Uterus (tissue), 4 donors: Measurements from ENCODE around the gene FOXK1. TPM values are rescaled to one million over a fixed set of nuclear protein-coding genes. Genes with fewer than 3 reads are reported as not detected.

Experiments used
- DNase-seq, 2 donors: peaks; one replicate each; pipeline ENCODE4 v3.0.0-alpha.2; 2019 to 2020
- H3K27ac ChIP-seq, 2 donors: fragments of 200-600 bp; sonication (generic); 1 replicate in 1 of 2; 2 replicates in 1 of 2; pipeline ENCODE4 v1.5.1; 2016 to 2018
- H3K27me3 ChIP-seq, 2 donors: fragments of 200-600 bp; sonication (generic); one replicate each; pipeline ENCODE4 v1.5.1; 2018 to 2019; ENCODE audit warnings: control low read depth in 1 of 2
- H3K36me3 ChIP-seq, 2 donors: fragments of 200-600 bp; sonication (generic); one replicate each; pipeline ENCODE4 v1.5.1; 2019; ENCODE audit warnings: control low read depth in 1 of 2
- H3K4me1 ChIP-seq, 2 donors: fragments of 200-600 bp; sonication (generic); one replicate each; pipeline ENCODE4 v1.5.1; 2018 to 2019; ENCODE audit warnings: control low read depth in 1 of 2
- H3K4me3 ChIP-seq, 2 donors: fragments of 200-600 bp; sonication (generic); 1 replicate in 1 of 2; 2 replicates in 1 of 2; pipeline ENCODE4 v1.5.1; 2018 to 2019; ENCODE audit warnings: mild to moderate bottlenecking in 1 of 2
- H3K9me3 ChIP-seq, 2 donors: fragments of 200-600 bp; sonication (generic); one replicate each; pipeline ENCODE4 v1.5.1; 2019; ENCODE audit warnings: control low read depth in 1 of 2
- POLR2A ChIP-seq, 2 donors: fragments of 450-650 bp; IDR thresholded peaks; one replicate each; pipeline ENCODE4 v1.6.1; 2016; ENCODE audit warnings: antibody characterized with exemption in 2 of 2, mild to moderate bottlenecking in 1 of 2, moderate library complexity in 1 of 2
- intact Hi-C: fragments of 100-400 bp; cut with DNase I; formaldehyde crosslinking; loops from one replicate; pipeline ENCODE4 v1.15.1; 2023; ENCODE audit warnings: low total_unique reads
- total RNA-seq, 4 donors: library from RNA; depleted of rRNA in 3 of 4; stranded (reverse); fragments of >200 nt in 3 of 4; gene quantifications; one replicate each; pipeline versions ENCODE4 v1.1.0 to v1.2.4, GENCODE V29; 2014 to 2023
- TF ChIP-seq, protein P1 (sequence below), 4 experiments: fragments of 200-600 bp in 2 of 4; fragments of 450-650 bp in 2 of 4; sonication (generic) in 2 of 4; IDR thresholded peaks; one replicate each; pipeline ENCODE4 v1.5.1; 2016 to 2019; ENCODE audit warnings: antibody characterized with exemption in 4 of 4, mild to moderate bottlenecking in 2 of 4, moderate library complexity in 1 of 4
- donor health status: DM: yes; HTN: yes; CAD: no.

FOXK1 gene
- total RNA-seq, 4 donors from 2014 or later, result 9.0 to 64.1 (median 21.5) TPM

DNA sequence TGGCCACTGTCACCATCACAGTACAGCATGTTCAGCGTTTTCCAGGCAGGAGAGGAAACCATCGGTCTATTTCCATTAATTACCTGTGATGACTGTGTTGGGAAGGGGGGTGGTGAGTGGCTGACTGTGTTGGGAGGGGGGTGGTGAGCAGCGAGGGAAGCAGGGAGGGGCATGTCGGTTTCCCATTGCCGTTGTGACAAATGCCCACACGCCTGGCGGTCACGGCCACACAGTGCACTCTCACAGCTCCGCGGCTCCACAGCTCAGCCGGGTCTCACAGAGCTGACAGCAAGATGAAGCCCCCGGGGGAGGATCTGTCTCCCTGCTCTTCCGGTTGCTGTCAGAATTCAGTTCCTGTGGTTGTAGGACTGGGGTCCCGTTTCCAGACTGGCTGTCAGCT, 132.3 kb downstream of the FOXK1 start:
- Histone ChIP-seq H3K27ac (no peak overlapping the region), H3K27me3 (no peaks in the 10 kb centered on the region), H3K9me3 (no peaks in the 10 kb centered on the region), H3K4me1 (no peaks in the 10 kb centered on the region), H3K4me3 (no peak overlapping the region), H3K36me3 (no peaks in the 10 kb centered on the region)
- no peak for DNase-seq
- no peak for TF ChIP-seq POLR2A (IDR thresholded peaks at IDR 0.05)
- TF ChIP-seq, protein P1, sequence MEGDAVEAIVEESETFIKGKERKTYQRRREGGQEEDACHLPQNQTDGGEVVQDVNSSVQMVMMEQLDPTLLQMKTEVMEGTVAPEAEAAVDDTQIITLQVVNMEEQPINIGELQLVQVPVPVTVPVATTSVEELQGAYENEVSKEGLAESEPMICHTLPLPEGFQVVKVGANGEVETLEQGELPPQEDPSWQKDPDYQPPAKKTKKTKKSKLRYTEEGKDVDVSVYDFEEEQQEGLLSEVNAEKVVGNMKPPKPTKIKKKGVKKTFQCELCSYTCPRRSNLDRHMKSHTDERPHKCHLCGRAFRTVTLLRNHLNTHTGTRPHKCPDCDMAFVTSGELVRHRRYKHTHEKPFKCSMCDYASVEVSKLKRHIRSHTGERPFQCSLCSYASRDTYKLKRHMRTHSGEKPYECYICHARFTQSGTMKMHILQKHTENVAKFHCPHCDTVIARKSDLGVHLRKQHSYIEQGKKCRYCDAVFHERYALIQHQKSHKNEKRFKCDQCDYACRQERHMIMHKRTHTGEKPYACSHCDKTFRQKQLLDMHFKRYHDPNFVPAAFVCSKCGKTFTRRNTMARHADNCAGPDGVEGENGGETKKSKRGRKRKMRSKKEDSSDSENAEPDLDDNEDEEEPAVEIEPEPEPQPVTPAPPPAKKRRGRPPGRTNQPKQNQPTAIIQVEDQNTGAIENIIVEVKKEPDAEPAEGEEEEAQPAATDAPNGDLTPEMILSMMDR (IDR thresholded peaks at IDR 0.05), result no peak
- intact Hi-C loops, result no loop called here

DNA sequence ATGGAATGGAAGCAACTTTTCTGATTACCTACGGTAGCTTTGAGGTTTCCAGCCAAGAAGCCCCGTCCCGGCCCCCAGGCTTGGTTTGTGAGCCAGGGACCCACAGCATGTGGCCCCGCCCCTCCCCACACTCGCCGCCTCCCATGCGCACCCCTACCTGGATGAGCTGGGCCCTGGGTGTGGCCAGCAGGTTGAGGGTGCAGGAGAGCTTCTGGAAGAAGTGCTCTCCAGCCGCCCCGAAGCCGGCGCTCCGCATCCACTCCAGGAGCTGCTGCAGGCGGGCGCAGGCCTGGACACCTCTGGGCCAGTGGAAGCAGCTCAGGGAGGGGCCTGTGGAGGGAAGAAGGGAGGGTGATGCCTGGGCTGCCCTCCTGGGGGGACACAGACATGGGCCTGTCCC, 133.0 kb downstream of the FOXK1 start:
- H3K27ac ChIP-seq, result no peak overlapping the region
- TF ChIP-seq POLR2A (IDR thresholded peaks at IDR 0.05), result no peak
- no peaks in the 10 kb centered on the region for H3K27me3 ChIP-seq
- no peak for DNase-seq
- intact Hi-C loops, result no loop called here
- H3K4me3 ChIP-seq, result no peak overlapping the region
- no peaks in the 10 kb centered on the region for H3K9me3 ChIP-seq
- no peaks in the 10 kb centered on the region for H3K36me3 ChIP-seq
- H3K4me1 ChIP-seq, result no peaks in the 10 kb centered on the region

- no peak for TF ChIP-seq POLR2A (IDR thresholded peaks at IDR 0.05)
- TF ChIP-seq, protein P1 (IDR thresholded peaks at IDR 0.05), result no peak
- H3K27ac ChIP-seq, result no peak overlapping the region
- H3K9me3 ChIP-seq, result no peaks in the 10 kb centered on the region
- no peaks in the 10 kb centered on the region for H3K36me3 ChIP-seq
- H3K4me1 ChIP-seq, result no peaks in the 10 kb centered on the region
- intact Hi-C loops, result no loop called here
- no peak overlapping the region for H3K4me3 ChIP-seq
- H3K27me3 ChIP-seq, result no peaks in the 10 kb centered on the region
- DNase-seq, result no peak
Observed at GRCh38 chr7:4815609-4816418, 133.7 kb downstream of the FOXK1 start.

- DNase-seq, result no peak
- H3K4me3 ChIP-seq, result no peak overlapping the region
- no peak for TF ChIP-seq POLR2A (IDR thresholded peaks at IDR 0.05)
- TF ChIP-seq, protein P1 (IDR thresholded peaks at IDR 0.05), result no peak
- no peaks in the 10 kb centered on the region for H3K27me3 ChIP-seq
- H3K27ac ChIP-seq, result no peak overlapping the region
- H3K36me3 ChIP-seq, result no peaks in the 10 kb centered on the region
- intact Hi-C loops, result no loop called here
- H3K9me3 ChIP-seq, result no peaks in the 10 kb centered on the region
- no peaks in the 10 kb centered on the region for H3K4me1 ChIP-seq
Observed at GRCh38 chr7:4816419-4817080, 134.5 kb downstream of the FOXK1 start.

GRCh38 chr7:4817178-4817901, 135.2 kb downstream of the FOXK1 start:
- Histone ChIP-seq H3K4me1 (no peaks in the 10 kb centered on the region), H3K4me3 (no peak overlapping the region), H3K36me3 (no peaks in the 10 kb centered on the region), H3K9me3 (no peaks in the 10 kb centered on the region), H3K27ac (peak overlapping the region in 1 of 2 donors; percentile 11), H3K27me3 (no peaks in the 10 kb centered on the region)
- DNase-seq, result no peak
- intact Hi-C loops, result no loop called here
- TF ChIP-seq POLR2A (IDR thresholded peaks at IDR 0.05), result no peak
- TF ChIP-seq, protein P1 (IDR thresholded peaks at IDR 0.05), result no peak
